Heart right ventricle (tissue), 16 donors: ENCODE data around the gene RHOT2. TPM values are rescaled to one million over a fixed set of nuclear protein-coding genes. Genes with fewer than 3 reads are reported as not detected.
A peak's percentile ranks its signal among the peaks of the same experiment; 100 is the strongest.

Source experiments
- ATAC-seq, 8 donors: fragments of 200-7000 bp; cut with Tn5 transposase; one replicate each; pipeline ENCODE4 v1.9.1; 2020; ENCODE audit warnings: mild to moderate bottlenecking in 8 of 8, moderate library complexity in 8 of 8, moderate number of reproducible peaks in 1 of 8
- DNase-seq, 2 donors: peaks; one replicate each; pipeline ENCODE4 v3.0.0-alpha.2; 2020
- H3K27ac ChIP-seq, 10 donors: fragments of 200-600 bp; sonication (generic) in 2 of 10; one replicate each; pipeline versions ENCODE4 v1.5.0 to v1.8.0; 2020 to 2022; ENCODE audit warnings: mild to moderate bottlenecking in 3 of 10
- H3K27me3 ChIP-seq, 7 donors: fragments of 200-600 bp; one replicate each; pipeline ENCODE4 v1.8.0; 2021 to 2022; ENCODE audit warnings: mild to moderate bottlenecking in 2 of 7
- H3K36me3 ChIP-seq, 9 donors: fragments of 200-600 bp; sonication (generic) in 1 of 9; one replicate each; pipeline versions ENCODE4 v1.5.0 to v1.8.0; 2020 to 2022; ENCODE audit warnings: mild to moderate bottlenecking in 2 of 9
- H3K4me1 ChIP-seq, 9 donors: fragments of 200-600 bp; sonication (generic) in 1 of 9; one replicate each; pipeline versions ENCODE4 v1.5.0 to v1.8.0; 2020 to 2022; ENCODE audit warnings: mild to moderate bottlenecking in 4 of 9
- H3K4me3 ChIP-seq, 10 donors: fragments of 200-600 bp; sonication (generic) in 2 of 10; one replicate each; pipeline versions ENCODE4 v1.5.0 to v1.8.0; 2020 to 2022; ENCODE audit warnings: mild to moderate bottlenecking in 7 of 10, moderate library complexity in 2 of 10
- H3K9me3 ChIP-seq, 11 donors: fragments of 200-600 bp in 10 of 11; sonication (generic) in 2 of 11; one replicate each; pipeline versions ENCODE4 v1.5.0 to v1.8.0; 2013 to 2022; ENCODE audit warnings: mild to moderate bottlenecking in 2 of 11, control low read depth in 1 of 11, moderate library complexity in 1 of 11
- WGBS, 2 donors: extraction: QIAGEN DNeasy Blood & Tissue Kit; methylation state at CpG; one replicate each; pipeline ENCODE4 v1.1.7; 2013; ENCODE audit warnings: inconsistent platforms in 1 of 2; 5-methylcytosine and 5-hydroxymethylcytosine counted together
- intact Hi-C, 10 donors: fragments of 100-400 bp; cut with DNase I; formaldehyde crosslinking; loops; one replicate each; pipeline versions ENCODE4 v1.11.1 to v1.14.2; 2022
- polyA plus RNA-seq, 2 donors: library from polyadenylated mRNA; stranded (reverse); fragments of 200-250 nt; gene quantifications; one replicate each; pipeline ENCODE4 v1.2.3, GENCODE V29; 2013
- total RNA-seq, 10 donors: library from RNA; stranded (reverse); fragmentation: NEBNext Ultra II Directional in 3 of 10; extraction: Animal tissue kit (Norgen Biotek cat#: 25700) in 3 of 10; gene quantifications; one replicate each; pipeline versions ENCODE4 v1.2.1 to v1.2.4, GENCODE V29; 2021 to 2023
- TF ChIP-seq, protein P1 (sequence below), 9 donors: fragments of 200-600 bp; sonication (generic) in 2 of 9; IDR thresholded peaks; one replicate each; pipeline versions ENCODE4 v1.5.0 to v1.8.0; 2021 to 2022; ENCODE audit warnings: antibody characterized with exemption in 9 of 9, mild to moderate bottlenecking in 5 of 9, moderate library complexity in 1 of 9
- donor health status: Arrhythmogenic right ventricular cardiomyopathy.
- donor health status: ischemic (EF 13 %, LVEDD 7.1; RV severe dilation, severe dysfunction).
- donor health status: healthy with polysubstance abuse.
- donor health status: DM: no; HTN: yes; CAD: no.
- donor health status: DM: no; HTN: no; CAD: no.
- donor health status: ischemic (EF 25% LVEDD 6.9; RV normal size, moderate dysfunction).
- donor health status: ischemic (EF 25% LVEDD 5.7; RV mildly dilated, moderate dysfunction).
- donor health status: healthy.
- donor health status: DM: yes; HTN: yes; CAD: no.
- donor health status: Ischemic cardiomyopathy.
- donor health status: ischemic (EF 35%, LVEDD 5.7; RV mildly dilated, moderate dysfunction).
- donor health status: nonischemic (EF 11% LVEDD 7.7; RV severe dilation, severe dysfunction).
- donor health status: DM: yes; HTN: yes; CAD: no.
- donor health status: PGD.
- donor health status: ischemic (EF 29% LVEDD 5.4; RV normal size, mild dysfunction).
- donor health status: nonischemic (EF 23%, LVEDD 6.1; RV moderate dilation, normal function).

RHOT2 gene
- total and polyA plus RNA-seq, 12 donors = 66.8 to 261 (median 92.6) TPM

DNA sequence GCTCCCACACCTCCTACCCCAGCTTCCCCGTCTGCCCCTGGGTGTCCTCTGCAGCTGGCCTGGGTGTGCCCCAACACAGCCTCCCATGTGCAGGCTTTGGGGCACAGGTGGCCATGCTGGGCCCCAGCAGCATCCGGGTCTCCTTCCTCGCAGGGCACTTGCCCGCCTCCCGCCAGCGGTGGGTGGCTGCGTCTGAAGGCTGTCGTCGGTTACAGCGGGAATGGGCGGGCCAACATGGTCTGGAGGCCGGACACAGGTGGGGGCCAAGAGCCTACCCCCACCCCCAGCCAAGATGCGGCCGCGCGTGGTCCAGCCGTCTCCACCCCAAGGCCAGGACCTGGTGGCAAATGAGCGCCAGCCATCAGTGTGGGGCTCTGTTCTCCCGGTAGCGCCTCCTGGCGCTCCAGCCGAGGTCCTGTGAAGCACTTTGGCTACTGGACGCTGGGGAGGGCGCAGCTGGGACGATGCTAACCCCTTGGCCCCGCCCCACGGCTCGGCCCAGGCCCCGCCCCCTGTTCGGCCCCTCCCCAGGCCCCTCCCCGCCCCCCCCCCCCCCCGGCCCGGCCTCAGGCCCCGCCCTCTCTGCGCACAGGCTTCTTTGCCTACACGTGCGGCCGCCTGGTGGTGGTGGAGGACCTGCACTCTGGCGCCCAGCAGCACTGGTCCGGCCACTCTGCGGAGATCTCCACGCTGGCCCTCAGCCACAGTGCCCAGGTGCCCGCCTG is 7.3 kb upstream of the RHOT2 start:
- peak; percentile 87 to 89 for DNase-seq
- Histone ChIP-seq H3K4me1 (peaks cover 0 to 16% (median 12%) of the 10 kb centered on the region in 9 donors), H3K27ac (peak overlapping the region in 9 of 10 donors; percentile 35 to 77 (median 64)), H3K36me3 (peaks cover 0 to 35% (median 0%) of the 10 kb centered on the region in 9 donors), H3K4me3 (peak overlapping the region in 6 of 10 donors; percentile 31 to 45 (median 40)), H3K9me3 (no peaks in the 10 kb centered on the region), H3K27me3 (no peaks in the 10 kb centered on the region)
- peak; percentile 74 to 92 (median 86) for ATAC-seq
- intact Hi-C loops = loop anchor here in 7 of 10 donors (5.0 to 10.0 kb wide), 4 partner anchors 73 to 83 kb away; no protein-coding TSS in a partner anchor
- 19% methylated on average over 31 to 37 of the region's 43 CpGs for WGBS, 2 donors
- TF ChIP-seq, protein P1, sequence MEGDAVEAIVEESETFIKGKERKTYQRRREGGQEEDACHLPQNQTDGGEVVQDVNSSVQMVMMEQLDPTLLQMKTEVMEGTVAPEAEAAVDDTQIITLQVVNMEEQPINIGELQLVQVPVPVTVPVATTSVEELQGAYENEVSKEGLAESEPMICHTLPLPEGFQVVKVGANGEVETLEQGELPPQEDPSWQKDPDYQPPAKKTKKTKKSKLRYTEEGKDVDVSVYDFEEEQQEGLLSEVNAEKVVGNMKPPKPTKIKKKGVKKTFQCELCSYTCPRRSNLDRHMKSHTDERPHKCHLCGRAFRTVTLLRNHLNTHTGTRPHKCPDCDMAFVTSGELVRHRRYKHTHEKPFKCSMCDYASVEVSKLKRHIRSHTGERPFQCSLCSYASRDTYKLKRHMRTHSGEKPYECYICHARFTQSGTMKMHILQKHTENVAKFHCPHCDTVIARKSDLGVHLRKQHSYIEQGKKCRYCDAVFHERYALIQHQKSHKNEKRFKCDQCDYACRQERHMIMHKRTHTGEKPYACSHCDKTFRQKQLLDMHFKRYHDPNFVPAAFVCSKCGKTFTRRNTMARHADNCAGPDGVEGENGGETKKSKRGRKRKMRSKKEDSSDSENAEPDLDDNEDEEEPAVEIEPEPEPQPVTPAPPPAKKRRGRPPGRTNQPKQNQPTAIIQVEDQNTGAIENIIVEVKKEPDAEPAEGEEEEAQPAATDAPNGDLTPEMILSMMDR (IDR thresholded peaks at IDR 0.05) = peak; percentile 20 to 79 (median 63)

DNA sequence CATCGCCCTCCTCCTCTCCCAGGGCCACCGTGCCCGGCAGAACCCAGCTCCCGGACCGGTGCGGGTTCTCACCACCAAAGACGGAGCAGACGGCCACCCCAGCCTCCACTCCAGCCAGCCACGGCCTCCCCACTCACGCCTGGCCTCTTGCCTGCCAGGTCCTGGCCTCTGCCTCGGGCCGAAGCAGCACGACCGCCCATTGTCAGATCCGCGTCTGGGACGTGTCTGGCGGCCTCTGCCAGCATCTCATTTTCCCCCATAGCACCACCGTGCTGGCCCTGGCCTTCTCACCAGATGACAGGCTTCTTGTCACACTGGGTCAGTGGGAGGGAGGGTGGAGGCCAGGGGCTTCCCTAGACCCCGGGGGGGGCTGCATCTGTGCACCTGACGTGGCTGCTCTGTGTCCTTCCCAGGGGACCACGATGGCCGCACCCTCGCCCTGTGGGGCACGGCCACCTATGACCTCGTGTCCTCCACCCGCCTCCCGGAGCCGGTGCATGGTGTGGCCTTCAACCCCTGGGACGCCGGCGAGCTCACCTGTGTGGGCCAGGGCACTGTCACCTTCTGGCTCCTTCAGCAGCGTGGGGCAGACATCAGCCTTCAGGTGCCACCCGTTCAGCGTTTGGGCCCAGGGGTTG is 6.6 kb upstream of the RHOT2 start:
- peak overlapping the region in 1 of 10 donors; percentile 14 for H3K4me3 ChIP-seq
- peak overlapping the region in 8 of 10 donors; percentile 41 to 71 (median 56) for H3K27ac ChIP-seq
- no peaks in the 10 kb centered on the region for H3K9me3 ChIP-seq
- H3K4me1 ChIP-seq = peaks cover 0 to 16% (median 12%) of the 10 kb centered on the region in 9 donors
- DNase-seq (no peak), ATAC-seq (peak in 7 of 8 donors; percentile 0 to 24 (median 2))
- peaks cover 0 to 28% (median 0%) of the 10 kb centered on the region in 9 donors for H3K36me3 ChIP-seq
- 59 to 60% methylated on average over 34 to 35 of the region's 35 CpGs for whole genome bisulfite sequencing, 2 donors
- intact Hi-C loops = loop anchor here in 7 of 10 donors (5.0 to 10.0 kb wide), 4 partner anchors 74 to 84 kb away; no protein-coding TSS in a partner anchor
- H3K27me3 ChIP-seq = no peaks in the 10 kb centered on the region
- TF ChIP-seq, protein P1 (IDR thresholded peaks at IDR 0.05) = no peak

DNA sequence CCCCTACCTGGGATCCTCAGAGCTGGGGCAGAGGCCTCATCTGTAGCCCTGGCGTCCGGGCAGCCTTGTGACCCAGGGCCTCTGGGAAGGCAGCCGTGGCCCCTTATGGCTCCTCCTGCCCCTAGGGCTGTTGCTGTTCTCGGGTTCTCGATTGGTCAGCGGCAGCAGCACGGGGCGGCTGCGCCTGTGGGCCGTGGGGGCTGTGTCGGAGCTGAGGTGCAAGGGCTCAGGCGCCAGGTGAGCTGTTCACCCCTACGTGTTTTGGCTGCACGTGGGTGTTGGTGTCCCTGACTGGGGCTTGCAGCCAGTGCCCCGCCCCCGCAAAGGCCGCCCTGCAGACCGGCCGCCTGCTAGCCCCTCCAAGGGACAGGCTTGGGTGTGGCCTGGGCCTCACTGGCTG is 5.8 kb upstream of the RHOT2 start:
- Histone ChIP-seq H3K9me3 (no peaks in the 10 kb centered on the region), H3K27me3 (no peaks in the 10 kb centered on the region), H3K4me3 (no peak overlapping the region), H3K36me3 (peaks cover 0 to 21% (median 0%) of the 10 kb centered on the region in 9 donors), H3K27ac (no peak overlapping the region), H3K4me1 (peaks cover 0 to 16% (median 13%) of the 10 kb centered on the region in 9 donors)
- WGBS, 2 donors = 94 to 96% methylated on average over 17 to 19 of the region's 19 CpGs
- DNase-seq (no peak), ATAC-seq (no peak)
- TF ChIP-seq, protein P1 (IDR thresholded peaks at IDR 0.05) = no peak
- intact Hi-C loops = loop anchor here in 7 of 10 donors (5.0 to 10.0 kb wide), 4 partner anchors 75 to 85 kb away; no protein-coding TSS in a partner anchor

DNA sequence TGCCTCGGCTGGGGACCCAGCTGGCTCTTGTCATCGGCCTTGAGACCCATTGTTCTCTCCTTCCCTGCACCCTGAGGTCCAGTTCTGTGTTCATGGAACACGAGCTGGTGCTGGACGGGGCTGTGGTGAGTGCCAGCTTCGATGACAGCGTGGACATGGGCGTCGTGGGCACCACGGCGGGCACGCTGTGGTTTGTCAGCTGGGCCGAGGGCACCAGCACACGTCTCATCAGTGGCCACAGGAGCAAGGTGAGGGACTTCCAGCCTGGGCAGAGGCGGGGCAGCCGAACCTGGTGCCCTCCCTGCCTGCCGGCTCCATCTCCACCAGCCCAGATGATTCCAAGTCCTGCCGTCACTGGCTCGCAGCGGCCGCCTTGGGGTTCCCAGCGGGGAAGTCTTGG is 5.3 kb upstream of the RHOT2 start:
- intact Hi-C loops = loop anchor here in 7 of 10 donors (5.0 to 10.0 kb wide), 4 partner anchors 75 to 85 kb away; no protein-coding TSS in a partner anchor
- no peak for ATAC-seq
- TF ChIP-seq, protein P1 (IDR thresholded peaks at IDR 0.05) = no peak
- peaks cover 0 to 22% (median 18%) of the 10 kb centered on the region in 9 donors for H3K4me1 ChIP-seq
- H3K9me3 ChIP-seq = no peaks in the 10 kb centered on the region
- WGBS, 2 donors = 95 to 97% methylated on average over 21 of the region's 21 CpGs
- H3K36me3 ChIP-seq = peaks cover 0 to 16% (median 0%) of the 10 kb centered on the region in 9 donors
- DNase-seq = no peak
- no peaks in the 10 kb centered on the region for H3K27me3 ChIP-seq
- no peak overlapping the region for H3K4me3 ChIP-seq
- no peak overlapping the region for H3K27ac ChIP-seq
